ENCODE data around the gene PIGC. TPM values are rescaled to one million over a fixed set of nuclear protein-coding genes. Genes with fewer than 3 reads are reported as not detected.

The PIGC gene
- total RNA-seq, 4 donors from 2014 or later: 8.2 to 83.3 (median 31.3) TPM

- DNase-seq: no peak
- TF ChIP-seq POLR2A (IDR thresholded peaks at IDR 0.05) (no peak), CTCF (IDR thresholded peaks at IDR 0.05) (no peak)
- H3K4me3 ChIP-seq: no peak overlapping the region
- H3K27ac ChIP-seq: no peak overlapping the region
- H3K4me1 ChIP-seq: no peaks in the 10 kb centered on the region
- no peaks in the 10 kb centered on the region for H3K27me3 ChIP-seq
- no peaks in the 10 kb centered on the region for H3K9me3 ChIP-seq
- H3K36me3 ChIP-seq: no peaks in the 10 kb centered on the region
- intact Hi-C loops (cut with DNase I; ENCODE audit: low total_unique reads): no loop called here
Measured at GRCh38 chr1:172431721-172432192, 12.1 kb downstream of the PIGC start.

GRCh38 chr1:172431204-172431603, 12.7 kb downstream of the PIGC start:
- no peak for DNase-seq
- H3K27ac ChIP-seq: no peak overlapping the region

GRCh38 chr1:172430128-172430454, 13.8 kb downstream of the PIGC start:
- no peak overlapping the region for H3K27ac ChIP-seq
- H3K9me3 ChIP-seq: no peaks in the 10 kb centered on the region
- H3K4me1 ChIP-seq: no peaks in the 10 kb centered on the region
- intact Hi-C loops (cut with DNase I; ENCODE audit: low total_unique reads): no loop called here
- DNase-seq: no peak
- H3K27me3 ChIP-seq: no peaks in the 10 kb centered on the region
- TF ChIP-seq CTCF (IDR thresholded peaks at IDR 0.05): no peak
- no peak for TF ChIP-seq POLR2A (IDR thresholded peaks at IDR 0.05)
- H3K4me3 ChIP-seq: no peak overlapping the region
- no peaks in the 10 kb centered on the region for H3K36me3 ChIP-seq

More at GRCh38 chr1:172431204-172431603, 12.7 kb downstream of the PIGC start:
- Histone ChIP-seq H3K9me3 (no peaks in the 10 kb centered on the region), H3K36me3 (no peaks in the 10 kb centered on the region), H3K4me1 (no peaks in the 10 kb centered on the region), H3K27me3 (no peaks in the 10 kb centered on the region), H3K4me3 (no peak overlapping the region)
- TF ChIP-seq CTCF (IDR thresholded peaks at IDR 0.05): no peak
- no peak for TF ChIP-seq POLR2A (IDR thresholded peaks at IDR 0.05)
- intact Hi-C loops (cut with DNase I; ENCODE audit: low total_unique reads): no loop called here

GRCh38 chr1:172429331-172430127, 14.3 kb downstream of the PIGC start:
- Histone ChIP-seq H3K27me3 (no peaks in the 10 kb centered on the region), H3K4me3 (no peak overlapping the region), H3K27ac (no peak overlapping the region), H3K36me3 (no peaks in the 10 kb centered on the region), H3K9me3 (no peaks in the 10 kb centered on the region), H3K4me1 (no peaks in the 10 kb centered on the region)
- peak in 1 of 2 donors; percentile 42 for DNase-seq
- TF ChIP-seq CTCF (IDR thresholded peaks at IDR 0.05) (peak; percentile 68 to 71 (median 70)), POLR2A (IDR thresholded peaks at IDR 0.05) (no peak)
- intact Hi-C loops (cut with DNase I; ENCODE audit: low total_unique reads): no loop called here

- no peaks in the 10 kb centered on the region for H3K27me3 ChIP-seq
- intact Hi-C loops (cut with DNase I; ENCODE audit: low total_unique reads): no loop called here
- no peak overlapping the region for H3K27ac ChIP-seq
- no peaks in the 10 kb centered on the region for H3K4me1 ChIP-seq
- no peak for DNase-seq
- H3K9me3 ChIP-seq: no peaks in the 10 kb centered on the region
- no peak overlapping the region for H3K4me3 ChIP-seq
- no peaks in the 10 kb centered on the region for H3K36me3 ChIP-seq
- TF ChIP-seq CTCF (IDR thresholded peaks at IDR 0.05) (no peak), POLR2A (IDR thresholded peaks at IDR 0.05) (no peak)
Measured at GRCh38 chr1:172427191-172427590, 16.7 kb downstream of the PIGC start.

Measured in uterus (tissue), 4 donors.